ENCODE data around the gene ADAMTS14.

Gene ADAMTS14

GRCh38 chr10:70791386-70792039 lies 119.2 kb downstream of the ADAMTS14 start:
- DNase-seq (ENCODE audit: low read depth), result no peak

- DNase-seq (ENCODE audit: low read depth), result no peak
Measured at GRCh38 chr10:70795613-70796012, 123.3 kb downstream of the ADAMTS14 start.

GRCh38 chr10:70797840-70798239 lies 125.5 kb downstream of the ADAMTS14 start:
- DNase-seq (ENCODE audit: low read depth), result no peak

GRCh38 chr10:70799124-70799523 lies 126.8 kb downstream of the ADAMTS14 start:
- peak; percentile 25 for DNase-seq (ENCODE audit: low read depth)

- DNase-seq (ENCODE audit: low read depth), result no peak
Measured at GRCh38 chr10:70801854-70802253, 129.5 kb downstream of the ADAMTS14 start.

GRCh38 chr10:70803775-70804420 lies 131.6 kb downstream of the ADAMTS14 start:
- DNase-seq (ENCODE audit: low read depth), result no peak

GRCh38 chr10:70804421-70804808 lies 132.1 kb downstream of the ADAMTS14 start:
- no peak for DNase-seq (ENCODE audit: low read depth)

- DNase-seq (ENCODE audit: low read depth), result no peak
Measured at GRCh38 chr10:70805619-70806215, 133.4 kb downstream of the ADAMTS14 start.

- no peak for DNase-seq (ENCODE audit: low read depth)
Measured at GRCh38 chr10:70806841-70807240, 134.5 kb downstream of the ADAMTS14 start.

- no peak for DNase-seq (ENCODE audit: low read depth)
Measured at GRCh38 chr10:70807556-70807955, 135.2 kb downstream of the ADAMTS14 start.

- peak; percentile 41 for DNase-seq (ENCODE audit: low read depth)
Measured at GRCh38 chr10:70809011-70809611, 136.8 kb downstream of the ADAMTS14 start.

GRCh38 chr10:70809726-70810125 lies 137.4 kb downstream of the ADAMTS14 start:
- peak; percentile 50 for DNase-seq (ENCODE audit: low read depth)

GRCh38 chr10:70810967-70811366 lies 138.7 kb downstream of the ADAMTS14 start:
- DNase-seq (ENCODE audit: low read depth), result no peak

- DNase-seq (ENCODE audit: low read depth), result no peak
Measured at GRCh38 chr10:70811881-70812280, 139.6 kb downstream of the ADAMTS14 start.
